HEK293 (cell line): Measurements from ENCODE around the gene EPOP.

Experiments
- CTCF ChIA-PET: fragments of 350-600 bp; formaldehyde crosslinking; extraction: SDS; loops from one replicate; lab custom pipeline; 2021; ENCODE audit warnings: antibody characterized with exemption; lab: Yijun Ruan, JAX
- POLR2A ChIA-PET: fragments of 300-600 bp; formaldehyde crosslinking; extraction: SDS; loops from one replicate; lab custom pipeline; 2020; ENCODE audit warnings: antibody characterized with exemption, inconsistent platforms; lab: Yijun Ruan, JAX
- H3K27ac ChIP-seq: fragments of 200-500 bp; sonication (Bioruptor generic); 2 replicates; pipeline ENCODE4 v1.5.1; 2014; ENCODE audit warnings: low read depth, low read length, control low read depth, inconsistent platforms; ENCODE audit errors: extremely low read depth
- H3K36me3 ChIP-seq, 2 experiments: fragments of 200-500 bp in 1 of 2; sonication (Bioruptor generic) in 1 of 2; 1 replicate in 1 of 2; 2 replicates in 1 of 2; pipeline ENCODE4 v1.5.1; 2014 to 2017; ENCODE audit warnings: inconsistent platforms in 2 of 2, low read length in 2 of 2; ENCODE audit not compliant: control insufficient read depth in 2 of 2, insufficient read depth in 1 of 2
- H3K4me1 ChIP-seq: fragments of 200-500 bp; sonication (Bioruptor generic); 2 replicates; pipeline ENCODE4 v1.5.1; 2014; ENCODE audit warnings: mild to moderate bottlenecking, low read length, inconsistent platforms; ENCODE audit not compliant: control insufficient read depth, insufficient read depth
- H3K4me3 ChIP-seq: 2 replicates; pipeline ENCODE4 v1.5.1; 2011; ENCODE audit warnings: low read depth, mild to moderate bottlenecking, control low read depth, low read length, moderate library complexity
- H3K9me3 ChIP-seq: fragments of 200-500 bp; sonication (Bioruptor generic); 2 replicates; pipeline ENCODE4 v1.5.1; 2014; ENCODE audit warnings: low read depth, low read length, inconsistent platforms; ENCODE audit not compliant: control insufficient read depth, insufficient read depth
- EGR2 ChIP-seq: fragments of 450-650 bp; formaldehyde crosslinking; IDR thresholded peaks from 2 replicates; pipeline ENCODE4 v1.5.1; 2016; ENCODE audit warnings: low read depth, missing biosample characterization, missing genetic modification characterization
- GLI2 ChIP-seq: fragments of 450-650 bp; formaldehyde crosslinking; IDR thresholded peaks from 2 replicates; pipeline ENCODE4; 2017; ENCODE audit warnings: missing biosample characterization, missing genetic modification characterization, low read depth, borderline replicate concordance
- GLIS1 ChIP-seq: fragments of 450-650 bp; formaldehyde crosslinking; IDR thresholded peaks from 2 replicates; pipeline ENCODE4 v1.5.1; 2016; ENCODE audit warnings: missing biosample characterization, missing genetic modification characterization
- HIC1 ChIP-seq: fragments of 450-650 bp; formaldehyde crosslinking; IDR thresholded peaks from 2 replicates; pipeline ENCODE4 v1.5.1; 2016; ENCODE audit warnings: missing biosample characterization, missing genetic modification characterization
- IKZF3 ChIP-seq: fragments of 450-650 bp; IDR thresholded peaks from 2 replicates; pipeline ENCODE4 v1.5.0; 2018; ENCODE audit warnings: missing biosample characterization, mild to moderate bottlenecking, missing genetic modification characterization, moderate library complexity
- KLF10 ChIP-seq: fragments of 450-650 bp; IDR thresholded peaks from 2 replicates; pipeline ENCODE4 v1.5.1; 2018; ENCODE audit warnings: missing biosample characterization, mild to moderate bottlenecking, missing genetic modification characterization
- OSR2 ChIP-seq: fragments of 450-650 bp; formaldehyde crosslinking; IDR thresholded peaks from 2 replicates; pipeline ENCODE4 v1.5.1; 2016; ENCODE audit warnings: missing biosample characterization, missing genetic modification characterization
- OVOL3 ChIP-seq: fragments of 450-650 bp; formaldehyde crosslinking; IDR thresholded peaks from 2 replicates; pipeline ENCODE4 v1.5.1; 2016; ENCODE audit warnings: missing biosample characterization, missing genetic modification characterization
- PBX3 ChIP-seq: sonication (generic); formaldehyde crosslinking; IDR thresholded peaks from 2 replicates; pipeline ENCODE4 v1.8.1; 2022; ENCODE audit warnings: mild to moderate bottlenecking, moderate library complexity, missing genetic modification reagents
- SCRT2 ChIP-seq: fragments of 450-650 bp; formaldehyde crosslinking; IDR thresholded peaks from 2 replicates; pipeline ENCODE4 v1.5.1; 2016; ENCODE audit warnings: missing biosample characterization, missing genetic modification characterization
- SP3 ChIP-seq: fragments of 450-650 bp; formaldehyde crosslinking; IDR thresholded peaks from 2 replicates; pipeline ENCODE4 v1.5.1; 2016; ENCODE audit warnings: missing biosample characterization, missing genetic modification characterization
- TCF7L2 ChIP-seq: IDR thresholded peaks from 2 replicates; pipeline ENCODE4 v1.6.1; 2011; ENCODE audit warnings: low read depth, mild to moderate bottlenecking, inconsistent platforms, low read length, moderate library complexity, borderline replicate concordance
- ZBTB17 ChIP-seq: fragments of 450-650 bp; formaldehyde crosslinking; IDR thresholded peaks from 2 replicates; pipeline ENCODE4 v1.5.1; 2016; ENCODE audit warnings: missing biosample characterization, missing genetic modification characterization
- ZEB2 ChIP-seq: fragments of 450-650 bp; formaldehyde crosslinking; IDR thresholded peaks from 2 replicates; pipeline ENCODE4 v1.5.1; 2016; ENCODE audit warnings: missing biosample characterization, missing genetic modification characterization
- ZNF10 ChIP-seq: fragments of 450-650 bp; formaldehyde crosslinking; IDR thresholded peaks from 2 replicates; pipeline ENCODE4 v1.5.1; 2017; ENCODE audit warnings: missing biosample characterization, missing genetic modification characterization
- ZNF140 ChIP-seq: fragments of 450-650 bp; formaldehyde crosslinking; IDR thresholded peaks from 2 replicates; pipeline ENCODE4 v1.5.1; 2016; ENCODE audit warnings: missing biosample characterization, missing genetic modification characterization
- ZNF157 ChIP-seq: fragments of 450-650 bp; formaldehyde crosslinking; IDR thresholded peaks from 2 replicates; pipeline ENCODE4 v1.5.1; 2016; ENCODE audit warnings: missing biosample characterization, missing genetic modification characterization
- ZNF174 ChIP-seq: fragments of 450-650 bp; formaldehyde crosslinking; IDR thresholded peaks from 2 replicates; pipeline ENCODE4 v1.5.0; 2017; ENCODE audit warnings: missing biosample characterization, mild to moderate bottlenecking, missing genetic modification characterization
- ZNF23 ChIP-seq: fragments of 450-650 bp; formaldehyde crosslinking; IDR thresholded peaks from 2 replicates; pipeline ENCODE4 v1.5.1; 2016; ENCODE audit warnings: missing biosample characterization, missing genetic modification characterization, borderline replicate concordance
- ZNF302 ChIP-seq: fragments of 450-650 bp; formaldehyde crosslinking; IDR thresholded peaks from 2 replicates; pipeline ENCODE4 v1.5.1; 2016; ENCODE audit warnings: missing biosample characterization, missing genetic modification characterization, low read depth
- ZNF324 ChIP-seq: fragments of 450-650 bp; formaldehyde crosslinking; IDR thresholded peaks from 2 replicates; pipeline ENCODE4 v1.5.1; 2016; ENCODE audit warnings: missing biosample characterization, missing genetic modification characterization
- ZNF404 ChIP-seq: fragments of 450-650 bp; formaldehyde crosslinking; IDR thresholded peaks from 2 replicates; pipeline ENCODE4 v1.5.1; 2017; ENCODE audit warnings: missing biosample characterization, missing genetic modification characterization
- ZNF423 ChIP-seq: fragments of 450-650 bp; formaldehyde crosslinking; IDR thresholded peaks from 2 replicates; pipeline ENCODE4 v1.5.1; 2016; ENCODE audit warnings: missing biosample characterization, missing genetic modification characterization
- ZNF514 ChIP-seq: fragments of 450-650 bp; formaldehyde crosslinking; IDR thresholded peaks from 2 replicates; pipeline ENCODE4 v1.5.1; 2016; ENCODE audit warnings: missing biosample characterization, missing genetic modification characterization
- ZNF596 ChIP-seq: fragments of 450-650 bp; IDR thresholded peaks from 2 replicates; pipeline ENCODE4 v1.5.0; 2018; ENCODE audit warnings: missing biosample characterization, mild to moderate bottlenecking, missing genetic modification characterization, moderate library complexity
- ZNF629 ChIP-seq: fragments of 450-650 bp; formaldehyde crosslinking; IDR thresholded peaks from 2 replicates; pipeline ENCODE4 v1.5.1; 2017; ENCODE audit warnings: missing biosample characterization, missing genetic modification characterization
- ZNF660 ChIP-seq: fragments of 450-650 bp; IDR thresholded peaks from 2 replicates; pipeline ENCODE4 v1.5.1; 2018; ENCODE audit warnings: missing biosample characterization, mild to moderate bottlenecking, missing genetic modification characterization
- ZNF76 ChIP-seq: fragments of 450-650 bp; formaldehyde crosslinking; IDR thresholded peaks from 2 replicates; pipeline ENCODE4; 2016; ENCODE audit warnings: low read depth, missing biosample characterization, missing genetic modification characterization, borderline replicate concordance
- TF ChIP-seq, protein P1 (sequence below): fragments of 450-650 bp; formaldehyde crosslinking; IDR thresholded peaks from 2 replicates; pipeline ENCODE4 v1.5.1; 2016; ENCODE audit warnings: missing biosample characterization, missing genetic modification characterization
- TF ChIP-seq, protein P2 (sequence below): fragments of 450-650 bp; formaldehyde crosslinking; IDR thresholded peaks from 2 replicates; pipeline ENCODE4 v1.5.1; 2016; ENCODE audit warnings: missing biosample characterization, missing genetic modification characterization

EPOP gene

DNA sequence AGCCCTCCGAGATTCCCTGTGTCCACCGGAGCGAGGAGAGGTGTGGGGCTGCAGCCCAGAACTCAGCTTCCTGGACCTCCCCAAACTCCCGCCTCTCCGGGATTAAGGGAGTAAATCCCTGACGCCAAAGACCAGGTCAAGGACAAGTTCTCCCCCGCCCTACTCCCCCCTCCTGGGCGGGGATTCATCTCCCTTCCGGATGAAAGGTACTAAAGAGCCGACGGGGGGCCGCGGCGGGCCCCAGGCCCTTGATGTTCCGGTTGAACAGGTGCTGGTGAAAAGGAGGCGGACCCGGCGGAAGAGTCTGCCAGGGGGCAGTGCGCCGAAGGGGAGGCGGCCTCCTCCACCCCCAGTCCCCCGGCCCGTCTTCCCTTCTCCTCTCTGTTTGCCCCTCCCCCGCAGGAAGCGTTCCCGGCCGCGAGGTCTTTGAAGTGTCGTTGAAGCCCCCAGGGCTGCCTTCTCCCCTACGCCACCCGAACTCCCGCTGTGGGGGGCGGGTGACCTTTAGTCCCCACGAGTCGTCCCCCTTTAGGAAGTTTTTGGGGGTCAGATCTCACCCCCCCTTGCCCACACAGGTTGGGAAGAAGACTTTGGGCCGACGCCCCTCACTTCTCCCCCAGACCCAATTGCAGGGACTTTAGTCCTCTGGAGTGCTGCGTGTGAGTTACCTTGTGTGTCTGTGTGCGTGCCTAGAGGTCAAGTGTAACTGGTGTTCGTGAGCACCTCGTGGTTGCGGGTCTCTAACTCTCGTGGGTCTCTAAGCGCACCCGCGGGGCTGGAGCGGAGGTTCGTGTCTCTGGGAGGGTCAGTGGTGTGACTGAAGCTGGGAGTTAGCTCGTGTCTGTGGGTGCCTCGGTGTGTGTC, 29.2 kb upstream of the EPOP start:
- Histone ChIP-seq H3K4me3 (peak overlapping the region; percentile 60), H3K9me3 (no peaks in the 10 kb centered on the region), H3K36me3 (peaks cover 7 to 15% of the 10 kb centered on the region in 2 experiments; a peak in 2 of 3 replicates), H3K4me1 (peaks cover 10% of the 10 kb centered on the region), H3K27ac (peak overlapping the region; percentile 87; the same call in 1 of the 2 replicates)
- POLR2A ChIA-PET: interaction anchor here (1.0 to 3.6 kb wide), 5 partner anchors 12 to 449 kb away, joined by 4 to 20 read pairs (median 18); partner anchors contain the start of genes CISD3 and PSMB3
- CTCF ChIA-PET: interaction anchor here (0.5 to 1.0 kb wide), 6 partner anchors 20 to 162 kb away, joined by 3 to 6 read pairs (median 3); no protein-coding TSS in a partner anchor
- TF ChIP-seq ZNF423 (tag by site-specific recombination): peak; percentile 78
- TF ChIP-seq ZNF324 (tag by site-specific recombination): no peak
- peak; percentile 90 for TF ChIP-seq GLIS1
- TF ChIP-seq HIC1 (tag by site-specific recombination): peak; percentile 92
- TF ChIP-seq KLF10: peak; percentile 54; the same call in 1 of the 2 replicates
- no peak for TF ChIP-seq ZNF514 (tag by site-specific recombination)
- TF ChIP-seq ZNF404: no peak
- peak; percentile 92 for TF ChIP-seq SP3 (tag by site-specific recombination)
- peak; percentile 79 for TF ChIP-seq ZNF629
- TF ChIP-seq, protein P1, sequence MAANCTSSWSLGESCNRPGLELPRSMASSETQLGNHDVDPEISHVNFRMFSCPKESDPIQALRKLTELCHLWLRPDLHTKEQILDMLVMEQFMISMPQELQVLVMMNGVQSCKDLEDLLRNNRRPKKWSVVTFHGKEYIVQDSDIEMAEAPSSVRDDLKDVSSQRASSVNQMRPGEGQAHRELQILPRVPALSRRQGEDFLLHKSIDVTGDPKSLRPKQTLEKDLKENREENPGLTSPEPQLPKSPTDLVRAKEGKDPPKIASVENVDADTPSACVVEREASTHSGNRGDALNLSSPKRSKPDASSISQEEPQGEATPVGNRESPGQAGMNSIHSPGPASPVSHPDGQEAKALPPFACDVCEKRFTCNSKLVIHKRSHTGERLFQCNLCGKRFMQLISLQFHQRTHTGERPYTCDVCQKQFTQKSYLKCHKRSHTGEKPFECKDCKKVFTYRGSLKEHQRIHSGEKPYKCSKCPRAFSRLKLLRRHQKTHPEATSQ (tag by site-specific recombination): peak; percentile 13; the same call in 1 of the 2 replicates
- TF ChIP-seq ZEB2 (tag by site-specific recombination): peak; percentile 92
- no peak for TF ChIP-seq ZNF140 (tag by site-specific recombination)
- no peak for TF ChIP-seq ZNF174
- TF ChIP-seq ZNF302: no peak
- TF ChIP-seq ZNF596 (tag by site-specific recombination): peak; percentile 39; the same call in 1 of the 2 replicates
- TF ChIP-seq GLI2: no peak
- TF ChIP-seq IKZF3 (tag by site-specific recombination): peak; percentile 89
- TF ChIP-seq TCF7L2: peak; percentile 98
- TF ChIP-seq, protein P2, sequence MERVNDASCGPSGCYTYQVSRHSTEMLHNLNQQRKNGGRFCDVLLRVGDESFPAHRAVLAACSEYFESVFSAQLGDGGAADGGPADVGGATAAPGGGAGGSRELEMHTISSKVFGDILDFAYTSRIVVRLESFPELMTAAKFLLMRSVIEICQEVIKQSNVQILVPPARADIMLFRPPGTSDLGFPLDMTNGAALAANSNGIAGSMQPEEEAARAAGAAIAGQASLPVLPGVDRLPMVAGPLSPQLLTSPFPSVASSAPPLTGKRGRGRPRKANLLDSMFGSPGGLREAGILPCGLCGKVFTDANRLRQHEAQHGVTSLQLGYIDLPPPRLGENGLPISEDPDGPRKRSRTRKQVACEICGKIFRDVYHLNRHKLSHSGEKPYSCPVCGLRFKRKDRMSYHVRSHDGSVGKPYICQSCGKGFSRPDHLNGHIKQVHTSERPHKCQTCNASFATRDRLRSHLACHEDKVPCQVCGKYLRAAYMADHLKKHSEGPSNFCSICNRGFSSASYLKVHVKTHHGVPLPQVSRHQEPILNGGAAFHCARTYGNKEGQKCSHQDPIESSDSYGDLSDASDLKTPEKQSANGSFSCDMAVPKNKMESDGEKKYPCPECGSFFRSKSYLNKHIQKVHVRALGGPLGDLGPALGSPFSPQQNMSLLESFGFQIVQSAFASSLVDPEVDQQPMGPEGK (tag by site-specific recombination): peak; percentile 93
- 0 out of 2 replicates have a peak, but pooled peaks have one; percentile 15 for TF ChIP-seq OVOL3 (tag by site-specific recombination)
- TF ChIP-seq ZNF23 (tag by site-specific recombination): no peak
- peak; percentile 91 for TF ChIP-seq SCRT2 (tag by site-specific recombination)
- TF ChIP-seq ZNF76 (tag by site-specific recombination): peak; percentile 61; the same call in 1 of the 2 replicates
- TF ChIP-seq OSR2 (tag by site-specific recombination): peak; percentile 52
- TF ChIP-seq ZNF157: no peak
- TF ChIP-seq EGR2 (tag by site-specific recombination): peak; percentile 82
- TF ChIP-seq PBX3: no peak
- TF ChIP-seq ZNF660 (tag by site-specific recombination): no peak
- no peak; the same call in 1 of the 2 replicates for TF ChIP-seq ZBTB17 (tag by site-specific recombination)
- peak; percentile 92 for TF ChIP-seq ZNF10
